ENCODE measurements around the gene SHROOM3. TPM values are rescaled to one million over a fixed set of nuclear protein-coding genes. Genes with fewer than 3 reads are reported as not detected.

The SHROOM3 gene
- total and polyA plus RNA-seq, 2 donors (not counting 1 experiment from before 2014, with no cell fraction given): 0.91 to 1.5 TPM

DNA sequence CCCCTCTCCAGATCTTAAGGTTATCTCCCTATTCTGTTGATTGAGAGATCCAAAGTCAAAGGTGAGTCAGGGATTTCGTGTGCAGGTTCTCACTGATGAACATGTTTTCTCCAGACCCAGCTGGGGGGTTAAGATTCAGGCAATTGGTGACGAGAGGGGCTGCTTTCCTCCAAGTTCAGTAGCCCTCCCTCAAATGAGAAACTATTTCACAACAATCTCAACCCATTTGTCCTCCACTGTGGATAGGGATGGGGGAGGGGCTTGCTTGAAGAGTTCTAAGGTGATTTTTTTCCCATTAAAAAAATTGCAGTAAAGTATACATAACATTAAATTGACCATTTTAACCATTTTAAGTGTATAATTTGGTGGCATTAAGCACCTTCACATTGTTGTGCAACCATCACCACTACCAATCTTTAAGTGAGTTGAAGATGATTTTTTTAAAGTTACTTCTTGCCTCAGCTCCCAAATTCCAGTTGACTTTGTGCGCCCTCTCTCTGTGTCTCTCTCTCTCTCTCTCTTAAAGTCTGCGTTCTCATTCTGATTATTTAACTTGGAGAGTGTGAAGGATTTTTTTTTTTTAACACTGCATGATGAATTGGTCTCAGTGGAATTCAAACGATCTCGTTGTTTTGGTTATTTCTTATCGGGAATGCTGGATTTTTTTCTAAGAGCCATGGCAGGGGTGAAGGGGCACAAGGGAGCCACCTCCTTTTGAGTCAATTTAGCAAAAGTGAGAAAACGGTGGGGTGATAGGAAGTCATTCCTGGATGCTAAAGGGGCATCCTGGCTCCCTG is 175.9 kb downstream of the SHROOM3 start:
- TF ChIP-seq EZH2 (IDR thresholded peaks at IDR 0.05; ENCODE audit: borderline replicate concordance, insufficient read depth, low read depth, low read length, poor library complexity, severe bottlenecking): no peak
- TF ChIP-seq, protein P1, sequence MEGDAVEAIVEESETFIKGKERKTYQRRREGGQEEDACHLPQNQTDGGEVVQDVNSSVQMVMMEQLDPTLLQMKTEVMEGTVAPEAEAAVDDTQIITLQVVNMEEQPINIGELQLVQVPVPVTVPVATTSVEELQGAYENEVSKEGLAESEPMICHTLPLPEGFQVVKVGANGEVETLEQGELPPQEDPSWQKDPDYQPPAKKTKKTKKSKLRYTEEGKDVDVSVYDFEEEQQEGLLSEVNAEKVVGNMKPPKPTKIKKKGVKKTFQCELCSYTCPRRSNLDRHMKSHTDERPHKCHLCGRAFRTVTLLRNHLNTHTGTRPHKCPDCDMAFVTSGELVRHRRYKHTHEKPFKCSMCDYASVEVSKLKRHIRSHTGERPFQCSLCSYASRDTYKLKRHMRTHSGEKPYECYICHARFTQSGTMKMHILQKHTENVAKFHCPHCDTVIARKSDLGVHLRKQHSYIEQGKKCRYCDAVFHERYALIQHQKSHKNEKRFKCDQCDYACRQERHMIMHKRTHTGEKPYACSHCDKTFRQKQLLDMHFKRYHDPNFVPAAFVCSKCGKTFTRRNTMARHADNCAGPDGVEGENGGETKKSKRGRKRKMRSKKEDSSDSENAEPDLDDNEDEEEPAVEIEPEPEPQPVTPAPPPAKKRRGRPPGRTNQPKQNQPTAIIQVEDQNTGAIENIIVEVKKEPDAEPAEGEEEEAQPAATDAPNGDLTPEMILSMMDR (IDR thresholded peaks at IDR 0.05): no peak
- H3K4me2 ChIP-seq (replicated peaks; ENCODE audit: low read depth, low read length, poor library complexity, severe bottlenecking): no peak overlapping the region
- no peak overlapping the region for H2AFZ ChIP-seq (ENCODE audit: insufficient read depth, low read depth, low read length, poor library complexity, severe bottlenecking)
- intact Hi-C loops (cut with micrococcal nuclease): no loop called here
- H3K36me3 ChIP-seq (replicated peaks in 1 of 2; ENCODE audit: control extremely low read depth in 1 of 2, control insufficient read depth in 1 of 2, extremely low read depth in 1 of 2, insufficient read depth in 2 of 2, low read length in 1 of 2): no peaks in the 10 kb centered on the region
- H3K9me3 Mint-ChIP-seq (ENCODE audit: insufficient read depth): no peaks in the 10 kb centered on the region
- H3K4me3 ChIP-seq (ENCODE audit: control extremely low read depth in 1 of 5, extremely low read depth in 1 of 5, insufficient read depth in 1 of 5, low read depth in 2 of 5, low read length in 4 of 5): no peak overlapping the region
- H3K79me2 ChIP-seq (ENCODE audit: control insufficient read depth, insufficient read depth, low read length): no peaks in the 10 kb centered on the region
- no peak overlapping the region for H3K27ac Mint-ChIP-seq
- ATAC-seq (ENCODE audit: low read depth) (no peak), DNase-seq (no peak)
- H3K27me3 Mint-ChIP-seq: peaks cover 8% of the 10 kb centered on the region
- no peak overlapping the region for H3K9ac ChIP-seq (ENCODE audit: low read length)
- H3K4me3 Mint-ChIP-seq: no peak overlapping the region
- H3K9me3 ChIP-seq (ENCODE audit: control extremely low read depth in 1 of 3, control insufficient read depth in 2 of 3, insufficient read depth in 1 of 3, low read length in 2 of 3): no peaks in the 10 kb centered on the region
- peaks cover 8 to 16% of the 10 kb centered on the region in 2 donors for H3K4me1 ChIP-seq (ENCODE audit: control insufficient read depth in 2 of 2, insufficient read depth in 2 of 2, low read length in 2 of 2)
- H3K27ac ChIP-seq (ENCODE audit: low read length in 2 of 2): no peak overlapping the region
- ChIA-PET CTCF (interaction anchor here (0.6 kb wide), 1 partner anchor 177 kb away, joined by 5 read pairs; no protein-coding TSS in a partner anchor), POLR2A (no interaction called here)
- no peaks in the 10 kb centered on the region for H4K20me1 ChIP-seq (ENCODE audit: control insufficient read depth, insufficient read depth, low read length, poor library complexity, severe bottlenecking)
- H3K4me1 Mint-ChIP-seq: peaks cover 8% of the 10 kb centered on the region
- WGBS (ENCODE audit: insufficient coverage): 82% methylated on average over 4 of the region's 8 CpGs
- no peaks in the 10 kb centered on the region for H3K27me3 ChIP-seq (replicated peaks in 1 of 4; ENCODE audit: control extremely low read depth in 1 of 4, control insufficient read depth in 3 of 4, insufficient read depth in 4 of 4, low read length in 3 of 4)

DNA sequence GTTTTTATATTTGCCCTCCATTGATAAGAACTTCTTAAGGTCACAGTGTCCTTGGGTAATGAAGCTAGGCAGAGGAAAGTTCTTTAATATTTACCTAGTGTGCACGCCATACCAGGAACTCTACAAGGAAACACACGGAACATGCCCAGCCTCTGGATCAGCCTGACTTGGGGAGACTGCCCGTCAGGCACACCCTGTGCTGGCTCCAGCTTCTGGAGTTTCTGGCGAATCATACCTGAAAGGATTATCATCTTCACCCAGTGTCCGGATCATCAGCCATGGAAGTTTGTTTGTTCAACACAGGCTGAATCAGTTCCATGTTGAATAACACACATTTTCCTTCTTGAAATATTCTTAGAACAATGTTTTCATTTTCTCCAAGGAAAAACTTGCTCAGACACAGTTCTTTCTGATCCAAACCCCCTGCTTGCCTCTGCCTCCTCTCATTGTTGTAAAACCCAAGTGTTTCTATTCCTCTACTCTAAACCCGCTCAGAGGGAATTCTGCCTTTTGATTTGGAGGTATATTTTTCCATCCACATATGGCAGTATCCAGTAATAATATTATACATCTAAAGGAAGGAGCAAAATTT is 176.7 kb downstream of the SHROOM3 start:
- Mint-ChIP-seq H3K4me3 (no peak overlapping the region), H3K9me3 (ENCODE audit: insufficient read depth) (no peaks in the 10 kb centered on the region), H3K27me3 (peaks cover 8% of the 10 kb centered on the region), H3K4me1 (peaks cover 8% of the 10 kb centered on the region), H3K27ac (no peak overlapping the region)
- H3K4me3 ChIP-seq (ENCODE audit: control extremely low read depth in 1 of 5, extremely low read depth in 1 of 5, insufficient read depth in 1 of 5, low read depth in 2 of 5, low read length in 4 of 5): no peak overlapping the region
- H3K9ac ChIP-seq (ENCODE audit: low read length): no peak overlapping the region
- POLR2A ChIA-PET: no interaction called here
- no peak overlapping the region for H3K27ac ChIP-seq (ENCODE audit: low read length in 2 of 2)
- ATAC-seq (ENCODE audit: low read depth) (no peak), DNase-seq (no peak)
- H3K27me3 ChIP-seq (replicated peaks in 1 of 4; ENCODE audit: control extremely low read depth in 1 of 4, control insufficient read depth in 3 of 4, insufficient read depth in 4 of 4, low read length in 3 of 4): no peaks in the 10 kb centered on the region
- no peaks in the 10 kb centered on the region for H3K36me3 ChIP-seq (replicated peaks in 1 of 2; ENCODE audit: control extremely low read depth in 1 of 2, control insufficient read depth in 1 of 2, extremely low read depth in 1 of 2, insufficient read depth in 2 of 2, low read length in 1 of 2)
- no peaks in the 10 kb centered on the region for H3K79me2 ChIP-seq (ENCODE audit: control insufficient read depth, insufficient read depth, low read length)
- H4K20me1 ChIP-seq (ENCODE audit: control insufficient read depth, insufficient read depth, low read length, poor library complexity, severe bottlenecking): no peaks in the 10 kb centered on the region
- no peak overlapping the region for H3K4me2 ChIP-seq (replicated peaks; ENCODE audit: low read depth, low read length, poor library complexity, severe bottlenecking)
- H3K4me1 ChIP-seq (ENCODE audit: control insufficient read depth in 2 of 2, insufficient read depth in 2 of 2, low read length in 2 of 2): peaks cover 8 to 15% of the 10 kb centered on the region in 2 donors
- TF ChIP-seq, protein P1 (IDR thresholded peaks at IDR 0.05): no peak
- no peak for TF ChIP-seq EZH2 (IDR thresholded peaks at IDR 0.05; ENCODE audit: borderline replicate concordance, insufficient read depth, low read depth, low read length, poor library complexity, severe bottlenecking)
- intact Hi-C loops (cut with micrococcal nuclease): no loop called here
- WGBS (ENCODE audit: insufficient coverage): 96% methylated on average over 5 of the region's 6 CpGs
- H3K9me3 ChIP-seq (ENCODE audit: control extremely low read depth in 1 of 3, control insufficient read depth in 2 of 3, insufficient read depth in 1 of 3, low read length in 2 of 3): no peaks in the 10 kb centered on the region
- CTCF ChIA-PET: no interaction called here
- no peak overlapping the region for H2AFZ ChIP-seq (ENCODE audit: insufficient read depth, low read depth, low read length, poor library complexity, severe bottlenecking)
